HL-60 (cell line): ENCODE results near the gene SHANK3.

ENCODE experiments used
- DNase-seq, 2 experiments: peaks; one replicate each; pipeline ENCODE4 v3.0.0-alpha.2; 2010 to 2020; ENCODE audit warnings: low read depth in 1 of 2, low spot score in 1 of 2
- H3K27ac ChIP-seq: fragments of 250-450 bp; sonication (Bioruptor Pico); replicated peaks from 2 replicates; pipeline ENCODE4 v1.5.1; 2020; ENCODE audit warnings: mild to moderate bottlenecking, moderate library complexity
- H3K27me3 ChIP-seq: fragments of 250-450 bp; sonication (Bioruptor Pico); 2 replicates; pipeline ENCODE4 v1.5.1; 2021; ENCODE audit warnings: mild to moderate bottlenecking, moderate library complexity; ENCODE audit not compliant: insufficient read depth, poor library complexity, severe bottlenecking
- H3K4me3 ChIP-seq: replicated peaks from 2 replicates; pipeline ENCODE4 v1.5.1; 2011; ENCODE audit warnings: mild to moderate bottlenecking, control low read depth, low read length; ENCODE audit not compliant: insufficient read depth
- GABPA ChIP-seq: IDR thresholded peaks from 2 replicates; pipeline ENCODE4 v1.6.1; 2012; ENCODE audit warnings: low read depth
- POLR2AphosphoS5 ChIP-seq: IDR thresholded peaks from 2 replicates; pipeline ENCODE4 v1.6.1; 2012; ENCODE audit warnings: low read depth
- REST ChIP-seq: IDR thresholded peaks from 2 replicates; pipeline ENCODE4 v1.6.1; 2012; ENCODE audit warnings: low read depth; ENCODE audit not compliant: insufficient replicate concordance
- SPI1 ChIP-seq: IDR thresholded peaks from 2 replicates; pipeline ENCODE4 v1.6.1; 2012; ENCODE audit warnings: low read depth, mild to moderate bottlenecking, borderline replicate concordance
- TF ChIP-seq, protein P1 (sequence below): IDR thresholded peaks from one replicate; pipeline ENCODE4 v1.5.1; 2011; ENCODE audit warnings: low read length, control low read depth, inconsistent platforms; ENCODE audit not compliant: insufficient read depth

Gene SHANK3

GRCh38 chr22:50721257-50721844 is 48.7 kb downstream of the SHANK3 start:
- DNase-seq, result no peak
- TF ChIP-seq SPI1 (no peak), REST (no peak), POLR2AphosphoS5 (no peak), GABPA (no peak)
- TF ChIP-seq, protein P1, sequence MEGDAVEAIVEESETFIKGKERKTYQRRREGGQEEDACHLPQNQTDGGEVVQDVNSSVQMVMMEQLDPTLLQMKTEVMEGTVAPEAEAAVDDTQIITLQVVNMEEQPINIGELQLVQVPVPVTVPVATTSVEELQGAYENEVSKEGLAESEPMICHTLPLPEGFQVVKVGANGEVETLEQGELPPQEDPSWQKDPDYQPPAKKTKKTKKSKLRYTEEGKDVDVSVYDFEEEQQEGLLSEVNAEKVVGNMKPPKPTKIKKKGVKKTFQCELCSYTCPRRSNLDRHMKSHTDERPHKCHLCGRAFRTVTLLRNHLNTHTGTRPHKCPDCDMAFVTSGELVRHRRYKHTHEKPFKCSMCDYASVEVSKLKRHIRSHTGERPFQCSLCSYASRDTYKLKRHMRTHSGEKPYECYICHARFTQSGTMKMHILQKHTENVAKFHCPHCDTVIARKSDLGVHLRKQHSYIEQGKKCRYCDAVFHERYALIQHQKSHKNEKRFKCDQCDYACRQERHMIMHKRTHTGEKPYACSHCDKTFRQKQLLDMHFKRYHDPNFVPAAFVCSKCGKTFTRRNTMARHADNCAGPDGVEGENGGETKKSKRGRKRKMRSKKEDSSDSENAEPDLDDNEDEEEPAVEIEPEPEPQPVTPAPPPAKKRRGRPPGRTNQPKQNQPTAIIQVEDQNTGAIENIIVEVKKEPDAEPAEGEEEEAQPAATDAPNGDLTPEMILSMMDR, result no peak
- Histone ChIP-seq H3K4me3 (no peak overlapping the region), H3K27me3 (no peaks in the 10 kb centered on the region), H3K27ac (no peak overlapping the region)

DNA sequence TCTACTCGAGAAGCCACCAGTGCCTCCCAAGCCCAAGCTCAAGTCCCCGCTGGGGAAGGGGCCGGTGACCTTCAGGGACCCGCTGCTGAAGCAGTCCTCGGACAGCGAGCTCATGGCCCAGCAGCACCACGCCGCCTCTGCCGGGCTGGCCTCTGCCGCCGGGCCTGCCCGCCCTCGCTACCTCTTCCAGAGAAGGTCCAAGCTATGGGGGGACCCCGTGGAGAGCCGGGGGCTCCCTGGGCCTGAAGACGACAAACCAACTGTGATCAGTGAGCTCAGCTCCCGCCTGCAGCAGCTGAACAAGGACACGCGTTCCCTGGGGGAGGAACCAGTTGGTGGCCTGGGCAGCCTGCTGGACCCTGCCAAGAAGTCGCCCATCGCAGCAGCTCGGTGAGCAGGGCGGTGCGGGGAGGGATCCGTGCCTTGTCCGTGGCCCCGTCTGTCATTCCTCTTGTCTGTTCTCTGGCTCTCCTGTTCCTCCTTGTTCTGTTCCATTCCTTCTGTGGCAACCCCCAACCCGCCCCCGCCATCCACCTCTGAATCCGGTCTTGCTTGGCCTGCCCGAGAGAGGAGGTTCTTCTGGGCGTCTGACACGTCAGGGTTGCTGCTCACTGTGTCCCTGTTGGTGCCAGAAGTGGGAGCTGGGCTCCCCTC is 49.6 kb downstream of the SHANK3 start:
- TF ChIP-seq GABPA (no peak), POLR2AphosphoS5 (no peak), SPI1 (no peak), REST (no peak)
- TF ChIP-seq, protein P1, result no peak
- Histone ChIP-seq H3K27me3 (no peaks in the 10 kb centered on the region), H3K4me3 (no peak overlapping the region), H3K27ac (no peak overlapping the region)
- no peak for DNase-seq
